Activated T-cell treated with anti-CD3 and anti-CD28 coated beads for 1 hour (primary cell): ENCODE data around the gene CCDC149.

ENCODE experiments used
- DNase-seq: peaks from one replicate; pipeline ENCODE4 v3.0.0-alpha.2; 2020; ENCODE audit warnings: low read depth

CCDC149 gene

GRCh38 chr4:24843096-24843495 is 69.7 kb downstream of the CCDC149 start:
- DNase-seq, result no peak

- DNase-seq, result no peak
These were observed 70.5 kb downstream of the CCDC149 start for GRCh38 chr4:24842356-24842755.

- DNase-seq, result no peak
These were observed 71.9 kb downstream of the CCDC149 start for GRCh38 chr4:24840826-24841543.

- no peak for DNase-seq
These were observed 72.5 kb downstream of the CCDC149 start for GRCh38 chr4:24840362-24840761.

- no peak for DNase-seq
These were observed 75.1 kb downstream of the CCDC149 start for GRCh38 chr4:24837781-24838180.

- DNase-seq, result no peak
These were observed 75.5 kb downstream of the CCDC149 start for GRCh38 chr4:24837336-24837735.

- DNase-seq, result no peak
These were observed 76.1 kb downstream of the CCDC149 start for GRCh38 chr4:24836661-24837242.

GRCh38 chr4:24835696-24836095 is 77.1 kb downstream of the CCDC149 start:
- no peak for DNase-seq

- no peak for DNase-seq
These were observed 81.2 kb downstream of the CCDC149 start for GRCh38 chr4:24831637-24832036.

GRCh38 chr4:24824720-24825119 is 88.1 kb downstream of the CCDC149 start:
- DNase-seq, result no peak

- DNase-seq, result no peak
These were observed 92.3 kb downstream of the CCDC149 start for GRCh38 chr4:24820541-24820940.

GRCh38 chr4:24816797-24817196 is 96.0 kb downstream of the CCDC149 start:
- DNase-seq, result no peak

- no peak for DNase-seq
These were observed 99.1 kb downstream of the CCDC149 start for GRCh38 chr4:24813732-24814131.

- DNase-seq, result no peak
These were observed 101.8 kb downstream of the CCDC149 start for GRCh38 chr4:24810871-24811631.

- DNase-seq, result no peak
These were observed 102.9 kb downstream of the CCDC149 start for GRCh38 chr4:24809815-24810405.

- DNase-seq, result no peak
These were observed 103.5 kb downstream of the CCDC149 start for GRCh38 chr4:24809376-24809775.

GRCh38 chr4:24808955-24809354 is 103.9 kb downstream of the CCDC149 start:
- no peak for DNase-seq

- DNase-seq, result no peak
These were observed 104.6 kb downstream of the CCDC149 start for GRCh38 chr4:24808261-24808660.

- no peak for DNase-seq
These were observed 105.2 kb downstream of the CCDC149 start for GRCh38 chr4:24807611-24808010.

- no peak for DNase-seq
These were observed 106.4 kb downstream of the CCDC149 start for GRCh38 chr4:24806206-24806990.

GRCh38 chr4:24805566-24805965 is 107.3 kb downstream of the CCDC149 start:
- no peak for DNase-seq

- no peak for DNase-seq
These were observed 107.8 kb downstream of the CCDC149 start for GRCh38 chr4:24805067-24805466.
